Fibroblast of lung (primary cell): ENCODE results near the gene EIF4A3. TPM values are rescaled to one million over a fixed set of nuclear protein-coding genes. Genes with fewer than 3 reads are reported as not detected.

Experiments used
- DNase-seq, 2 donors: peaks; one replicate each; pipeline versions ENCODE4 v3.0.0 to v3.0.0-alpha.2; 2010; ENCODE audit warnings: low read depth in 2 of 2
- H2AFZ ChIP-seq: 2 replicates; pipeline ENCODE4 v1.5.1; 2012; ENCODE audit warnings: low read length, control low read depth, inconsistent platforms
- H3K27ac ChIP-seq: 2 replicates; pipeline ENCODE4 v1.5.1; 2011; ENCODE audit warnings: low read length, control low read depth; ENCODE audit not compliant: insufficient read depth
- H3K27me3 ChIP-seq: 2 replicates; pipeline ENCODE4 v1.5.1; 2011; ENCODE audit warnings: mild to moderate bottlenecking, low read length; ENCODE audit not compliant: control insufficient read depth, insufficient read depth
- H3K36me3 ChIP-seq: 2 replicates; pipeline ENCODE4 v1.5.1; 2011; ENCODE audit warnings: low read length; ENCODE audit not compliant: control insufficient read depth, insufficient read depth
- H3K4me1 ChIP-seq: 2 replicates; pipeline ENCODE4 v1.5.1; 2011; ENCODE audit warnings: low read length; ENCODE audit not compliant: control insufficient read depth, insufficient read depth; ENCODE audit errors: extremely low read depth
- H3K4me2 ChIP-seq: 2 replicates; pipeline ENCODE4 v1.5.1; 2011; ENCODE audit warnings: low read length, control low read depth; ENCODE audit not compliant: insufficient read depth; ENCODE audit errors: extremely low read depth
- H3K4me3 ChIP-seq, 4 experiments: fragments of 200-600 bp in 1 of 4; sonication (generic) in 1 of 4; replicated peaks in 1 of 4; 2 replicates each; pipeline ENCODE4 v1.5.1; 2011 to 2016; ENCODE audit warnings: low read length in 4 of 4, low read depth in 3 of 4, mild to moderate bottlenecking in 3 of 4, control low read depth in 2 of 4, inconsistent platforms in 1 of 4, mixed read lengths in 1 of 4; ENCODE audit not compliant: insufficient read depth in 1 of 4; ENCODE audit errors: control extremely low read depth in 1 of 4
- H3K79me2 ChIP-seq: 2 replicates; pipeline ENCODE4 v1.5.1; 2012; ENCODE audit warnings: mild to moderate bottlenecking, low read length, inconsistent platforms; ENCODE audit not compliant: control insufficient read depth, insufficient read depth
- H3K9ac ChIP-seq: 2 replicates; pipeline ENCODE4 v1.5.1; 2011; ENCODE audit warnings: mild to moderate bottlenecking, low read length, control low read depth; ENCODE audit not compliant: insufficient read depth
- H3K9me3 ChIP-seq: 2 replicates; pipeline ENCODE4 v1.5.1; 2012; ENCODE audit warnings: low read depth, low read length; ENCODE audit not compliant: control insufficient read depth, insufficient read depth
- H4K20me1 ChIP-seq: 2 replicates; pipeline ENCODE4 v1.5.1; 2011; ENCODE audit warnings: low read length; ENCODE audit not compliant: control insufficient read depth, insufficient read depth; ENCODE audit errors: extremely low read depth
- CTCF ChIP-seq, 2 donors: IDR thresholded peaks in 1 of 2; conservative IDR thresholded peaks in 1 of 2; 1 replicate in 1 of 2; 2 replicates in 1 of 2; pipeline ENCODE4 v1.5.1; 2011 to 2012; ENCODE audit warnings: low read length in 2 of 2, control low read depth in 1 of 2, inconsistent platforms in 1 of 2, low read depth in 1 of 2, mild to moderate bottlenecking in 1 of 2
- EZH2 ChIP-seq: IDR thresholded peaks from 2 replicates; pipeline ENCODE4 v1.5.1; 2012; ENCODE audit warnings: low read length, control low read depth, mild to moderate bottlenecking; ENCODE audit errors: missing control alignments
- polyA plus RNA-seq, 2 donors: library from polyadenylated mRNA; depleted of rRNA in 1 of 2; stranded (reverse) in 1 of 2; unstranded in 1 of 2; fragments of >200 nt; gene quantifications; 2 replicates each; pipeline ENCODE4 v1.2.1, GENCODE V29; 2011 to 2012; ENCODE audit warnings: missing spikeins in 1 of 2
- total RNA-seq: library from RNA; depleted of rRNA; stranded (reverse); fragments of >200 nt; gene quantifications from 2 replicates; pipeline ENCODE4 v1.2.1, GENCODE V29; 2014

The EIF4A3 gene
- total and polyA plus RNA-seq, 2 donors (not counting 1 experiment from before 2014, with no cell fraction given) = 73.2 to 110 TPM

GRCh38 chr17:80154166-80154565, 7.2 kb upstream of the EIF4A3 start:
- Histone ChIP-seq H3K36me3 (no peaks in the 10 kb centered on the region), H2AFZ (no peak overlapping the region), H3K27ac (no peak overlapping the region), H3K4me1 (peaks cover 3% of the 10 kb centered on the region), H3K4me2 (no peak overlapping the region), H3K9ac (no peak overlapping the region), H4K20me1 (no peaks in the 10 kb centered on the region), H3K4me3 (no peak overlapping the region), H3K27me3 (no peaks in the 10 kb centered on the region), H3K9me3 (no peaks in the 10 kb centered on the region), H3K79me2 (no peaks in the 10 kb centered on the region)
- no peak for DNase-seq
- TF ChIP-seq CTCF (conservative IDR thresholded peaks at IDR 0.05 in 1 of 2, IDR thresholded peaks at IDR 0.05 in 1 of 2; ENCODE audit: low read depth in 1 of 2, low read length in 2 of 2) (no peak), EZH2 (no peak)

GRCh38 chr17:80153004-80153403, 6.1 kb upstream of the EIF4A3 start:
- no peak overlapping the region for H3K27ac ChIP-seq
- H3K9ac ChIP-seq = no peak overlapping the region
- TF ChIP-seq EZH2 = no peak
- TF ChIP-seq CTCF (conservative IDR thresholded peaks at IDR 0.05 in 1 of 2, IDR thresholded peaks at IDR 0.05 in 1 of 2; ENCODE audit: low read depth in 1 of 2, low read length in 2 of 2) = no peak
- H3K79me2 ChIP-seq = peaks cover 5% of the 10 kb centered on the region
- H3K4me2 ChIP-seq = no peak overlapping the region
- H3K4me3 ChIP-seq = no peak overlapping the region
- no peaks in the 10 kb centered on the region for H4K20me1 ChIP-seq
- DNase-seq = no peak
- H2AFZ ChIP-seq = no peak overlapping the region
- H3K36me3 ChIP-seq = no peaks in the 10 kb centered on the region
- H3K4me1 ChIP-seq = peaks cover 3% of the 10 kb centered on the region
- H3K9me3 ChIP-seq = no peaks in the 10 kb centered on the region
- H3K27me3 ChIP-seq = no peaks in the 10 kb centered on the region

GRCh38 chr17:80152081-80152702, 5.3 kb upstream of the EIF4A3 start:
- H3K9me3 ChIP-seq = no peaks in the 10 kb centered on the region
- H3K36me3 ChIP-seq = no peaks in the 10 kb centered on the region
- no peak for TF ChIP-seq EZH2
- TF ChIP-seq CTCF (conservative IDR thresholded peaks at IDR 0.05 in 1 of 2, IDR thresholded peaks at IDR 0.05 in 1 of 2; ENCODE audit: low read depth in 1 of 2, low read length in 2 of 2) = no peak
- H2AFZ ChIP-seq = no peak overlapping the region
- peak overlapping the region; percentile 13 for H3K4me2 ChIP-seq
- DNase-seq = peak; percentile 59 to 93
- H4K20me1 ChIP-seq = no peaks in the 10 kb centered on the region
- no peaks in the 10 kb centered on the region for H3K27me3 ChIP-seq
- H3K9ac ChIP-seq = no peak overlapping the region
- no peak overlapping the region for H3K4me3 ChIP-seq
- no peak overlapping the region for H3K27ac ChIP-seq
- H3K4me1 ChIP-seq = peaks cover 3% of the 10 kb centered on the region
- H3K79me2 ChIP-seq = peaks cover 12% of the 10 kb centered on the region
